Activated CD4-positive, CD25-positive, alpha-beta regulatory T cell treated with anti-CD3 and anti-CD28 coated beads, Interleukin-2, amount 50 U/mL, for 16 hours (primary cell): ENCODE data around the gene IQCE.
"Not testable (repeated sequence)": the region's sequence is repeated elsewhere in the genome, so short reads cannot be mapped to it uniquely, and the experiment has no call there.

Experiments
- DNase-seq: peaks from one replicate; pipeline ENCODE4 v3.0.0-alpha.2; 2020; ENCODE audit warnings: low read depth, low spot score

IQCE gene

GRCh38 chr7:2602406-2603043 lies 43.7 kb downstream of the IQCE start:
- DNase-seq: no peak

GRCh38 chr7:2603044-2603965 lies 44.5 kb downstream of the IQCE start:
- DNase-seq: no peak

- DNase-seq: no peak
Observed at GRCh38 chr7:2604608-2605174, 45.9 kb downstream of the IQCE start.

GRCh38 chr7:2605608-2606538 lies 47.1 kb downstream of the IQCE start:
- DNase-seq: no peak

- no peak for DNase-seq
Observed at GRCh38 chr7:2606539-2606936, 47.8 kb downstream of the IQCE start.

GRCh38 chr7:2607122-2607922 lies 48.5 kb downstream of the IQCE start:
- no peak for DNase-seq

GRCh38 chr7:2607923-2608904 lies 49.4 kb downstream of the IQCE start:
- DNase-seq: no peak

- DNase-seq: no peak
Observed at GRCh38 chr7:2608921-2609411, 50.2 kb downstream of the IQCE start.

GRCh38 chr7:2609646-2610045 lies 50.9 kb downstream of the IQCE start:
- not testable (repeated sequence) for DNase-seq

GRCh38 chr7:2610466-2610865 lies 51.7 kb downstream of the IQCE start:
- DNase-seq: no peak

GRCh38 chr7:2610898-2611297 lies 52.1 kb downstream of the IQCE start:
- DNase-seq: no peak

- no peak for DNase-seq
Observed at GRCh38 chr7:2611401-2611800, 52.6 kb downstream of the IQCE start.

GRCh38 chr7:2611922-2612321 lies 53.1 kb downstream of the IQCE start:
- no peak for DNase-seq

GRCh38 chr7:2612445-2613097 lies 53.8 kb downstream of the IQCE start:
- no peak for DNase-seq

GRCh38 chr7:2613098-2613930 lies 54.5 kb downstream of the IQCE start:
- DNase-seq: no peak

GRCh38 chr7:2613931-2614600 lies 55.3 kb downstream of the IQCE start:
- no peak for DNase-seq

GRCh38 chr7:2614631-2615330 lies 56.0 kb downstream of the IQCE start:
- no peak for DNase-seq
